ENCODE results near the gene CD300C.
"Not testable (repeated sequence)": the region's sequence is repeated elsewhere in the genome, so short reads cannot be mapped to it uniquely, and the experiment has no call there.

DNA sequence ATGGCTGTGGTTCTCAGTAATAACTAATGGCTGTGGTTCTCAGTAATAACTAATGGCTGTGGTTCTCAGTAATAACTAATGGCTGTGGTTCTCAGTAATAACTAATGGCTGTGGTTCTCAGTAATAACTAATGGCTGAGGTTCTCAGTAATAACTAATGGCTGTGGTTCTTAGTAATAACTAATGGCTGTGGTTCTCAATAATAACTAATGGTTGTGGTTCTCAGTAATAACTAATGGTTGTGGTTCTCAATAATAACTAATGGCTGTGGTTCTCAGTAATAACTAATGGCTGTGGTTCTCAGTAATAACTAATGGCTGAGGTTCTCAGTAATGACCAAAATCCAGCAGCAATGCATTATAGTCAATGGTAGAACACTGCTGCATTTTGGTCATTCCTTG lies 27.7 kb upstream of the CD300C start:
- TF ChIP-seq, protein P1, sequence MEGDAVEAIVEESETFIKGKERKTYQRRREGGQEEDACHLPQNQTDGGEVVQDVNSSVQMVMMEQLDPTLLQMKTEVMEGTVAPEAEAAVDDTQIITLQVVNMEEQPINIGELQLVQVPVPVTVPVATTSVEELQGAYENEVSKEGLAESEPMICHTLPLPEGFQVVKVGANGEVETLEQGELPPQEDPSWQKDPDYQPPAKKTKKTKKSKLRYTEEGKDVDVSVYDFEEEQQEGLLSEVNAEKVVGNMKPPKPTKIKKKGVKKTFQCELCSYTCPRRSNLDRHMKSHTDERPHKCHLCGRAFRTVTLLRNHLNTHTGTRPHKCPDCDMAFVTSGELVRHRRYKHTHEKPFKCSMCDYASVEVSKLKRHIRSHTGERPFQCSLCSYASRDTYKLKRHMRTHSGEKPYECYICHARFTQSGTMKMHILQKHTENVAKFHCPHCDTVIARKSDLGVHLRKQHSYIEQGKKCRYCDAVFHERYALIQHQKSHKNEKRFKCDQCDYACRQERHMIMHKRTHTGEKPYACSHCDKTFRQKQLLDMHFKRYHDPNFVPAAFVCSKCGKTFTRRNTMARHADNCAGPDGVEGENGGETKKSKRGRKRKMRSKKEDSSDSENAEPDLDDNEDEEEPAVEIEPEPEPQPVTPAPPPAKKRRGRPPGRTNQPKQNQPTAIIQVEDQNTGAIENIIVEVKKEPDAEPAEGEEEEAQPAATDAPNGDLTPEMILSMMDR (IDR thresholded peaks at IDR 0.05): not testable (repeated sequence)
- not testable (repeated sequence) for TF ChIP-seq POLR2A (IDR thresholded peaks at IDR 0.05)
